OCI-LY1 (cell line): ENCODE results near the gene HOXD3.

ENCODE experiments used
- H2AFZ ChIP-seq: fragments of 200-600 bp; sonication (generic), shearing (Covaris generic); 2 replicates; pipeline ENCODE4 v1.6.0; 2014; ENCODE audit warnings: antibody characterized with exemption, mild to moderate bottlenecking, low read length
- H3F3A ChIP-seq: fragments of 200-600 bp; sonication (generic), shearing (Covaris generic); 2 replicates; pipeline ENCODE4 v1.6.0; 2014; ENCODE audit warnings: mild to moderate bottlenecking, antibody characterized with exemption, low read length, moderate library complexity; ENCODE audit not compliant: insufficient read depth
- H3K27ac ChIP-seq: fragments of 200-600 bp; sonication (generic); 2 replicates; pipeline ENCODE4 v1.5.1; 2014; ENCODE audit warnings: low read length, mixed run types, mild to moderate bottlenecking, low read depth; ENCODE audit not compliant: poor library complexity, severe bottlenecking
- H3K27me3 ChIP-seq: fragments of 200-600 bp; sonication (generic); 2 replicates; pipeline ENCODE4 v1.6.0; 2014; ENCODE audit warnings: antibody characterized with exemption, mild to moderate bottlenecking, low read length, moderate library complexity; ENCODE audit not compliant: insufficient read depth
- H3K36me3 ChIP-seq: fragments of 200-600 bp; sonication (generic); 2 replicates; pipeline ENCODE4 v1.6.1; 2014; ENCODE audit warnings: mild to moderate bottlenecking, antibody characterized with exemption, low read length, moderate library complexity, mixed read lengths; ENCODE audit not compliant: insufficient read depth
- H3K4me1 ChIP-seq: fragments of 200-600 bp; sonication (generic); 2 replicates; pipeline ENCODE4 v1.5.1; 2014; ENCODE audit warnings: mild to moderate bottlenecking, low read length, moderate library complexity; ENCODE audit not compliant: insufficient read depth, severe bottlenecking
- H3K4me2 ChIP-seq: fragments of 200-600 bp; sonication (generic), shearing (Covaris generic); 2 replicates; pipeline ENCODE4 v1.6.1; 2014; ENCODE audit warnings: low read length
- H3K4me3 ChIP-seq: fragments of 200-600 bp; sonication (generic); 2 replicates; pipeline ENCODE4 v1.5.1; 2014; ENCODE audit warnings: low read length, low read depth, mild to moderate bottlenecking, mixed read lengths; ENCODE audit not compliant: poor library complexity, severe bottlenecking
- H3K79me2 ChIP-seq: fragments of 200-600 bp; shearing (Covaris generic); 2 replicates; pipeline ENCODE4 v1.6.1; 2016; ENCODE audit warnings: mixed run types, low read length, mixed read lengths; ENCODE audit not compliant: insufficient read depth
- H3K9ac ChIP-seq: fragments of 200-600 bp; sonication (generic), shearing (Covaris generic); 2 replicates; pipeline ENCODE4 v1.6.1; 2014; ENCODE audit warnings: mild to moderate bottlenecking, low read length, mixed read lengths
- H3K9me2 ChIP-seq: fragments of 200-600 bp; sonication (generic), shearing (Covaris generic); 2 replicates; pipeline ENCODE4 v1.6.1; 2014; ENCODE audit warnings: low read depth, mild to moderate bottlenecking, low read length, mixed read lengths
- H3K9me3 ChIP-seq: fragments of 200-600 bp; shearing (Covaris generic); 2 replicates; pipeline ENCODE4 v1.6.1; 2014; ENCODE audit warnings: low read length, mixed read lengths
- H4K20me1 ChIP-seq: fragments of 200-600 bp; sonication (generic), shearing (Covaris generic); 2 replicates; pipeline ENCODE4 v1.6.0; 2016; ENCODE audit warnings: mild to moderate bottlenecking, low read length; ENCODE audit not compliant: insufficient read depth
- EZH2 ChIP-seq: fragments of 200-600 bp; sonication (generic), shearing (Covaris generic); IDR thresholded peaks from 2 replicates; pipeline ENCODE4 v1.8.0; 2017; ENCODE audit warnings: borderline replicate concordance, mixed run types, mild to moderate bottlenecking, antibody characterized with exemption, low read length, moderate library complexity, mixed read lengths
- TF ChIP-seq, protein P1 (sequence below): fragments of 200-600 bp; sonication (generic), shearing (Covaris generic); IDR thresholded peaks from 2 replicates; pipeline ENCODE4 v1.5.1; 2017; ENCODE audit warnings: mild to moderate bottlenecking, antibody characterized with exemption, low read length, moderate library complexity, mixed read lengths

HOXD3 gene

DNA sequence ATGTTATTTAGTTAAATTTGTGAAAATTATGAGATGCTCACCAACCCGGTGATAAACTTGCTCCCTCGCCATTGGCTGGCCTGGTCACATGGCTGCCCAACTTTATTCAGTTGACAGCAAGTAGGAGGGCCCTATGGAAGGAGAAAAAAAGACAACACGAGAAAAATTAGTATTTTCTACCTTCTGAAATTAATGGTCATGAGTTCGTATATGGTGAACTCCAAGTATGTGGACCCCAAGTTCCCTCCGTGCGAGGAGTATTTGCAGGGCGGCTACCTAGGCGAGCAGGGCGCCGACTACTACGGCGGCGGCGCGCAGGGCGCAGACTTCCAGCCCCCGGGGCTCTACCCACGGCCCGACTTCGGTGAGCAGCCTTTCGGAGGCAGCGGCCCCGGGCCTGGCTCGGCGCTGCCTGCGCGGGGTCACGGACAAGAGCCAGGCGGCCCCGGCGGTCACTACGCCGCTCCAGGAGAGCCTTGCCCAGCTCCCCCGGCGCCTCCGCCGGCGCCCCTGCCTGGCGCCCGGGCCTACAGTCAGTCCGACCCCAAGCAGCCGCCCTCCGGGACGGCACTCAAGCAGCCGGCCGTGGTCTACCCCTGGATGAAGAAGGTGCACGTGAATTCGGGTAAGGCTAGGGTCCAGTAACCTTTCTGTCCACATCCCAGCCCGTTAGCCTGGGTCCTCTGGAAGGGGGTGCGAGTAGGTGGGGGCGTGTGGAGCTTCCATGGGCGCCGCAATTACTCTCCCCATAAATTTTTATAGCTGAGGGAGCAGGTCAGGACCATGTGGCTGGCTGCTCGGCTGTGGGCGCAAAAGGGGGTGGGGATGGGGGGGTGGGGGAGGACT is 5.4 kb upstream of the HOXD3 start, which contains the start of gene HOXD4:
HOXD4 (plus strand) TSS at position 109 of the 846 bp plus-strand sequence; CDS start at position 193, 84 bp downstream.
- no peak within 1 kb of the TSS for H3K4me3 ChIP-seq
- no peak within 1 kb of the TSS for H2AFZ ChIP-seq
- H3K9me2 ChIP-seq = no peaks in the 10 kb centered on the region
- no peaks in the 10 kb centered on the region for H4K20me1 ChIP-seq
- TF ChIP-seq, protein P1, sequence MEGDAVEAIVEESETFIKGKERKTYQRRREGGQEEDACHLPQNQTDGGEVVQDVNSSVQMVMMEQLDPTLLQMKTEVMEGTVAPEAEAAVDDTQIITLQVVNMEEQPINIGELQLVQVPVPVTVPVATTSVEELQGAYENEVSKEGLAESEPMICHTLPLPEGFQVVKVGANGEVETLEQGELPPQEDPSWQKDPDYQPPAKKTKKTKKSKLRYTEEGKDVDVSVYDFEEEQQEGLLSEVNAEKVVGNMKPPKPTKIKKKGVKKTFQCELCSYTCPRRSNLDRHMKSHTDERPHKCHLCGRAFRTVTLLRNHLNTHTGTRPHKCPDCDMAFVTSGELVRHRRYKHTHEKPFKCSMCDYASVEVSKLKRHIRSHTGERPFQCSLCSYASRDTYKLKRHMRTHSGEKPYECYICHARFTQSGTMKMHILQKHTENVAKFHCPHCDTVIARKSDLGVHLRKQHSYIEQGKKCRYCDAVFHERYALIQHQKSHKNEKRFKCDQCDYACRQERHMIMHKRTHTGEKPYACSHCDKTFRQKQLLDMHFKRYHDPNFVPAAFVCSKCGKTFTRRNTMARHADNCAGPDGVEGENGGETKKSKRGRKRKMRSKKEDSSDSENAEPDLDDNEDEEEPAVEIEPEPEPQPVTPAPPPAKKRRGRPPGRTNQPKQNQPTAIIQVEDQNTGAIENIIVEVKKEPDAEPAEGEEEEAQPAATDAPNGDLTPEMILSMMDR = no peak
- H3K79me2 ChIP-seq = no peaks in the 10 kb centered on the region
- H3K27me3 ChIP-seq = no peaks in the 10 kb centered on the region
- H3K9me3 ChIP-seq = no peaks in the 10 kb centered on the region
- H3K9ac ChIP-seq = no peak within 1 kb of the TSS
- H3F3A ChIP-seq = no peaks in the 10 kb centered on the region
- H3K27ac ChIP-seq = no peak within 1 kb of the TSS
- no peak within 1 kb of the TSS for H3K4me2 ChIP-seq
- no peaks in the 10 kb centered on the region for H3K4me1 ChIP-seq
- H3K36me3 ChIP-seq = no peaks in the 10 kb centered on the region

DNA sequence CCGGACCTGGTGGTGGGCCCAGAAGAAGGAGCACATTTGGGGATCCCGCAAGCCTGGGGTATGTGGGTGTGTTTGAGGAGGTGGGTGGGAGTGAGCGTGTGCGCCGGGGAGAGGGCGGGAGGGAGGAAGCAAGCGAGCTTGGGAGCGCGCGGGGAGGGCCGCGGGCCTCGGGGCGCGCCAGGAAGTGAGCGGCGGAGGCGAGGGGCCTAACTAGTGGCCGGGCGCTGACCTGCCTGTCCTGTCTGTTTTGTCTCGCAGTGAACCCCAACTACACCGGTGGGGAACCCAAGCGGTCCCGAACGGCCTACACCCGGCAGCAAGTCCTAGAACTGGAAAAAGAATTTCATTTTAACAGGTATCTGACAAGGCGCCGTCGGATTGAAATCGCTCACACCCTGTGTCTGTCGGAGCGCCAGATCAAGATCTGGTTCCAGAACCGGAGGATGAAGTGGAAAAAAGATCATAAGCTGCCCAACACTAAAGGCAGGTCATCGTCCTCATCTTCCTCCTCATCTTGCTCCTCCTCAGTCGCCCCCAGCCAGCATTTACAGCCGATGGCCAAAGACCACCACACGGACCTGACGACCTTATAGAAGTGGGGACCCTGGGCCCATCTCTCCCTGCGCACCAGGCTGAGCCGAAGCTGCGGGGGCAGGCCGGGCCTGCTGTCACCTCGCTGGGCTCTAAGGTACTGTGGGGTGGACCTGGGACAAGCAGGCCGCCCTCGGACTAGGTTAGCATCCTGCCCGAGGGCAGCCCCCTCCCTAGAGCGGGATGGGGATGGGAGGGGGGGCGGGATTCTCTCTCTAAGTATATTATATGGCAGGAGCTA is 4.5 kb upstream of the HOXD3 start:
- Histone ChIP-seq H3K79me2 (no peaks in the 10 kb centered on the region), H3K27me3 (no peaks in the 10 kb centered on the region), H3K9me2 (no peaks in the 10 kb centered on the region), H3F3A (no peaks in the 10 kb centered on the region), H3K27ac (no peak overlapping the region), H3K4me2 (no peak overlapping the region), H2AFZ (no peak overlapping the region), H3K9me3 (no peaks in the 10 kb centered on the region), H3K4me3 (no peak overlapping the region), H3K4me1 (no peaks in the 10 kb centered on the region), H3K9ac (no peak overlapping the region), H3K36me3 (no peaks in the 10 kb centered on the region), H4K20me1 (no peaks in the 10 kb centered on the region)
- no peak for TF ChIP-seq EZH2
- TF ChIP-seq, protein P1 = no peak

DNA sequence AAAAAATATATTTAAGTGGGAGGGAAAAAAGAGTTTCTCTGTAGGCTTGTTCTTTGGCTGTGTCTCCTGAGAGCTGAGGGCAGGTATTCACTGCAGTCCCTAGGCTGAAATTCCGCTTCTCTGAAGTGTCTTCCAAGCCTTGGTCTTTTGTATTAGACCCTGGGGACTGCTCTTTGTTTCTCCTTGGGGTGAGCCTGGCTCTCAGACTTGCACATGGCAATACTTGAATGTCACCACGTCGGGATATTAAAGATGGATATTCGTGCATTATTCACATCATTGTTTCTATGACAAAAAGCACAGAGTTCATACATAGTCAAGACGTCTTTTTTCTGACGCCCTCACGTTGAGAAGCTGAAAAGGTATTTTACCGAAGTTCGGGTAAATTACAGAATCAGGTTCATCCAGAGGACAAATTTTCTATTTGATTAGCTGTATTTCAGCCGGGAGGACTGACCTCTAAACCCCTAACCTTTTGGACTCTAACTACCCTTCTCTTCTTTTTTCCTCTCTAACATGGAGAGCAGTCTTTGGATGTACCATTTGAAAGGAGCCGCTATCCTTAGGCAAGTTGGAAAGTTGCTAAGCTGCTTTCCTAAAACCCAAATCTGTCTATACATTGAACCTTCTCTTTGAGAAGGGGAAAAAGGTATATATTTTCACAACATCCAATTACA is 2.4 kb upstream of the HOXD3 start:
- H3K27me3 ChIP-seq = no peaks in the 10 kb centered on the region
- no peak overlapping the region for H3K27ac ChIP-seq
- no peaks in the 10 kb centered on the region for H4K20me1 ChIP-seq
- no peak overlapping the region for H3K4me3 ChIP-seq
- no peak overlapping the region for H2AFZ ChIP-seq
- H3K9me3 ChIP-seq = no peaks in the 10 kb centered on the region
- H3F3A ChIP-seq = no peaks in the 10 kb centered on the region
- no peaks in the 10 kb centered on the region for H3K4me1 ChIP-seq
- no peaks in the 10 kb centered on the region for H3K36me3 ChIP-seq
- no peak overlapping the region for H3K4me2 ChIP-seq
- TF ChIP-seq, protein P1 = no peak
- no peak for TF ChIP-seq EZH2
- no peak overlapping the region for H3K9ac ChIP-seq
- H3K79me2 ChIP-seq = no peaks in the 10 kb centered on the region
- H3K9me2 ChIP-seq = no peaks in the 10 kb centered on the region
